Fibroblast of villous mesenchyme (primary cell): Measurements from ENCODE around the gene CYP26B1. TPM values are rescaled to one million over a fixed set of nuclear protein-coding genes. Genes with fewer than 3 reads are reported as not detected.

Experiments
- DNase-seq: peaks from one replicate; pipeline ENCODE4 v3.0.0-alpha.2; 2010; ENCODE audit warnings: low read depth
- H3K4me3 ChIP-seq: 2 replicates; pipeline ENCODE4 v1.5.1; 2011; ENCODE audit warnings: low read depth, mild to moderate bottlenecking, low read length
- total RNA-seq: library from RNA; depleted of rRNA; stranded (reverse); fragments of >200 nt; gene quantifications from 2 replicates; pipeline ENCODE4 v1.2.3, GENCODE V29; 2012
- TF ChIP-seq, protein P1 (sequence below): IDR thresholded peaks from 2 replicates; pipeline ENCODE4 v1.5.1; 2012; ENCODE audit warnings: low read depth, mild to moderate bottlenecking, low read length; ENCODE audit not compliant: insufficient read depth

Gene CYP26B1
- total RNA-seq, 1 donor = 0.43 TPM

DNA sequence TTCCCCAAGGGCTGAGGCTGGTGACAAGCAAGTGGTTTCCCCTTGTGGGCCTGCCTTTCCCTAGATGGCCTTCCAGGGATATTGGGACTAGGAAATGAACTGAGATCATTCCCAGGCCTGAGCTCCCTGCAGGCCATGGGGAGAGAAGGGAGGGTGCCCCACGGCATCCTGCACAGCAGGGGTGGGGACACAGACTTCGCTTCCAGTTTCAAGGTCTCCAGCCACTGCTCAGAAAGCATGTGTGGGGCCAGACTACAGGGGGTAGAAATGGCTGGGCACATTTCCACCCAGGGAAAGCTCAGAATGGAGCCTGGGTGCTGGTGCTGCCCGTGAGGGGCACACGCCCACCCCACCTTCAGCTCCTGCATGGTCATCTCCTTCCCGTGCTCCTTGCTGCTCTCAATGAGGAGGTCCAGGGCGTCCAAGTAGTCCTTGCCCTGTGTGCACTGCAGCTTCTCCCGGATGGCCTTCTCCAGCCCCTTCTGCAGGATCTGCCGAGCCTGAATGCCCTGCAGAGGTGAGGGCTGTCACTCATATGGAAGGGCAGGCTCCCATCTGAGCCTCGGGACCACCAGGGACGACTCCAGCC is 13.2 kb downstream of the CYP26B1 start:
- DNase-seq = no peak
- H3K4me3 ChIP-seq = no peak overlapping the region
- TF ChIP-seq, protein P1, sequence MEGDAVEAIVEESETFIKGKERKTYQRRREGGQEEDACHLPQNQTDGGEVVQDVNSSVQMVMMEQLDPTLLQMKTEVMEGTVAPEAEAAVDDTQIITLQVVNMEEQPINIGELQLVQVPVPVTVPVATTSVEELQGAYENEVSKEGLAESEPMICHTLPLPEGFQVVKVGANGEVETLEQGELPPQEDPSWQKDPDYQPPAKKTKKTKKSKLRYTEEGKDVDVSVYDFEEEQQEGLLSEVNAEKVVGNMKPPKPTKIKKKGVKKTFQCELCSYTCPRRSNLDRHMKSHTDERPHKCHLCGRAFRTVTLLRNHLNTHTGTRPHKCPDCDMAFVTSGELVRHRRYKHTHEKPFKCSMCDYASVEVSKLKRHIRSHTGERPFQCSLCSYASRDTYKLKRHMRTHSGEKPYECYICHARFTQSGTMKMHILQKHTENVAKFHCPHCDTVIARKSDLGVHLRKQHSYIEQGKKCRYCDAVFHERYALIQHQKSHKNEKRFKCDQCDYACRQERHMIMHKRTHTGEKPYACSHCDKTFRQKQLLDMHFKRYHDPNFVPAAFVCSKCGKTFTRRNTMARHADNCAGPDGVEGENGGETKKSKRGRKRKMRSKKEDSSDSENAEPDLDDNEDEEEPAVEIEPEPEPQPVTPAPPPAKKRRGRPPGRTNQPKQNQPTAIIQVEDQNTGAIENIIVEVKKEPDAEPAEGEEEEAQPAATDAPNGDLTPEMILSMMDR = no peak

DNA sequence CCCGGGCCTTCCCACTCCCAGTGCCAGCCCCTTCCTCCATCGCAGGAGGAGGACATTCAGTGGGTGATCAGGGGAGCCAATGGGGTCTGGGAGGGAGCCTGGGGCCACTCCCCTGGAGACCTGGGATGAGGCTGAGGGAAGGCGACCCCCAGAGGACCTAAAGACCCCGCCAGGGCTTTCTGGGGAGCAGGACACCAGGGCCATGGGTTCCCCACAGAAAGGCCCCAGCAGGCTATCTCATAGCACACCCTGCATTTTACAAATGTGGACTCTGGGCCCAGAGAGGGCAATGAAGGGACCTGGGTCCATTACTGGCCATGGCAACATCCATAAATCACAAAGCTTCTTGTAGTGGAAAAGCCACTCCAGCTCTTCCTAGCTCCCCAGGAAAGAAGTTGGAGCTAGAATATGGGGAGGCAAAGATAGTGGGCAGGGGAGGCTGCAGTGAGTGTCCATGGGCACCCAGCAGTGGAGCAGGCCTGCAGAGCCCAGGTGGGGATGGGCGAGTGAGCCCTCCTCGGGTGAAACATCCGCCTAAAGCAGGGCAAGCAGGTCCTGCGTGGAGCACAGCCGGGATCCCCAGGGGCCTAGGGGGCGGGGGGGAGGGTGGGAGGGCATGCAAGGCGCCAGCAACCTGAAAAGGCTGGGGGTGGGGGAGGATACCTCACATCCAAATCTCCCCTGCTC is 13.8 kb downstream of the CYP26B1 start:
- no peak overlapping the region for H3K4me3 ChIP-seq
- DNase-seq = no peak
- TF ChIP-seq, protein P1 = no peak

DNA sequence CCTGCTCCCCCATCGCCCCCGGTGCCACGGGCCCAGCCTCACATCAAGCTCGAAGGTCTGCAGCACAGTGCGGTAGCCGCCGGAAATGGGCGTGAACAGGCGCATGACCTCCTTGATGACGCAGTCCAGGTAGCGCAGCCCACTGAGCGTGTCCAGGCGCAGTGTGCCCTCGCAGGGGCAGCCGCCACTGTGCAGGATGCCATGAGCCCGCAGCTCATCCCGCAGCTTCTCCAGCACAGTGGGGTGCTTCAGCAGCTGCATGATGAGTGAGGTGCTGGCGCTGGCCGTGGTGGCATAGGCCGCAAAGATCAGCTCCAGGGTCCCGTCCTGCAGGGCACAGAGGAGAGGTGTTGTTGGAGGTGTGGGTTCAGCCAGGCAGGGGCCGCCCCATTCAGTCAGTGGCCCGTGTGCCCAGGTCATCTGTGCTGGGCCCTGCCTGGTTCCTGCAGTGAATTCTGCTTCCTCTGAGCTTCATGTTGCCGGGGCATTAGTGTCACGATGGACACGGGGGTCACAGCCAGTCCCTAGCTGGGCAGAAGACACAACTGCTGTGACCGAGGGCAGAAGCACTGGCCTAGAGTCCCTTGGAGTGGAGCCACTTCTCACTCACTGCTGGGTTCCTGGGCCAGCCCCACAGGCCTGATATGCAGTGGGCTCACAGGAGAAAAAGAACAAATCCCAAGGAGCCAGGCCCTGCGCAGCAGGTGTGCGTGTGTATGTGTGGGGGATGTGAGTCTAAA is 14.5 kb downstream of the CYP26B1 start:
- no peak for DNase-seq
- H3K4me3 ChIP-seq = no peak overlapping the region
- TF ChIP-seq, protein P1 = no peak

DNA sequence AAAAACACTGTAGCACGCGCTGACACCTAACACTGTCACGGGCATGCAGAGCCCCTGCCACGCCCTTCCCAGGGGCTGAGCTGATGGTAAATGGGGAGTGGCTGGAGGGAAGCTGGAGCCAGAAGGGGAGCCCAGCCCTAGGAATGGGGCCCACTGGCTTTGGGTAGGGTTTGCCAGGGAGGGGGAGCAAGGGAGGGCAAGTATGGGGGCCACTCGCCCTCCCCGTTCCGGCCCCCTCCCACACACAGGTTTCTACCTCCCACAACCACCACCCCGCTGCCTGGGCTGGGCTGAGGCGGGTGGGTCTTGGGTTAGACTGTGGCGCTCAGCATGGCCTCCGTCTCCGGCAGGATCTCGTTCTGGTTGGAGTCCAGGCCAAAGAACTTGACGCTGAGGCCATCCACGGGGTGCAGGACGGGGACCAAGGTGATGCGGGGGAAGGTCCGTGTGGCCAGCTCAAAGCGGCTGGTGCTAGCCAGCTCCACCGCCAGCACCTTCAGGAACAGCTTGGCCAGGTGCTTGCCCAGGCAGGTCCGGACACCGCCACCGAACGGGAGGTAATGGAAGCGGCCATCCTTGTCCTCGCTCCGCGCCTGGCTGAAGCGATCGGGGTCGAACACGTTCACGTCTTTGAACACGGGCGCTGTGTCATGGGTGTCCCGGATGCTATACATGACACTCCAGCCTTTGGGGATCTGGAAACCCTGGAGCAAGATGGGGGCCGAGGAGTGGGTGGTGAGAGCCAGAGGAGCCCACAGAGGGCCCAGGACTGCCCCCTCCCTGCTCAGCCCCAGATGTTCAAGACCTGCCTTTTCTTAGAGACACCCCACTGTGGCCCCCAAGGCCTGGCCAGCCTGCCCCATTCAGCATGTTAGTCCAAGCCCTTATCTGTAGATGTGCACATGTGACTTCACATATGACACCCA is 15.5 kb downstream of the CYP26B1 start:
- DNase-seq = no peak
- no peak overlapping the region for H3K4me3 ChIP-seq
- TF ChIP-seq, protein P1 = no peak

DNA sequence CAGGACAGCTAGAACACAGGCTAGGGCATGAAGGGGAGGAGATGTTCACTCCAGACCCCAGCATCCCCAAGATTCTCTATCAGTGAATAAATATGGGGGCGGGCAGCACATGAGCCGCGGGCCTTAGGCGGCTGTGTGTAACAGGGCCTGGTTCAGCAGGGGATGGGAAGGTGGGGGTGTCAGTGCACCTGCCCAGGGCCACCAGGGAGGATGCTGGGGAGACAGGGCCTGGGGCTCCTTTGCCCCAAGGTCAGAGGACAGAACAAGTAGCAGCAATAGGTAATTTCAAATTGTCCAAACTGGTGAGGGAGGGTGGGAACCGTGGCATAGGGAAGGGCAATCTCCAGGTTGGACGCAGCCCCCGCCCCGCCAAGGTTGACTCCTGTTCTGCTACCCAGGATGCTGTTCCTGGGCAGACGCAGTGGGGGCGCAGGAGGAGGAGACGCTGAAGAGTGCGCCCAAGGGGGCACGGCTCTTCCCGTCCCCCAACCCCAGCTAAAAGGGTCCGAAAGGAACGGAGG is 16.2 kb downstream of the CYP26B1 start:
- TF ChIP-seq, protein P1 = no peak
- DNase-seq = no peak
- H3K4me3 ChIP-seq = no peak overlapping the region
